ENCODE measurements around the gene CPLANE1.
"Not testable (repeated sequence)": the region's sequence is repeated elsewhere in the genome, so short reads cannot be mapped to it uniquely, and the experiment has no call there.

The CPLANE1 gene

DNA sequence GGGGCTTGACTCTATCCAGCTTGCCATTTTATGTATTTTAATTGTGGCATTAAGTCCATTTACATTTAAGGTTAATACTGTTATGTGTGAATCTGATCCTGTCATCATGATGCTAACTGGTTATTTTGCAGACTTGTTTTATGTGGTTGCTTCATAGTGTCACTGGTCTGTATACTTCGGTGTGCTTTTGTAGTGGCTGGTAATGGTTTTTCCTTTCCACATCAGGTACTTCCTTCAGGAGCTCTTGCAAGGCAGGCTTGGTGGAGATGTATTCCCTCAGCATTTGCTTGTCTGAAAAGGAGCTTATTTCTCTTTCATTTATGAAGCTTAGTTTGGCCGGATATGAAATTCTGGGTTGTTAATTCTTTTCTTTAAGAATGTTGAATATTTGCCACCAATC, 145.9 kb downstream of the CPLANE1 start:
- no peak for DNase-seq (ENCODE audit: extremely low read depth, low read depth)
- TF ChIP-seq CTCF (IDR thresholded peaks at IDR 0.05; ENCODE audit: low read depth, low read length), result no peak

GRCh38 chr5:37099267-37099666, 149.9 kb downstream of the CPLANE1 start:
- not testable (repeated sequence) for DNase-seq (ENCODE audit: extremely low read depth, low read depth)

- DNase-seq (ENCODE audit: extremely low read depth, low read depth), result not testable (repeated sequence)
These were observed 155.4 kb downstream of the CPLANE1 start for GRCh38 chr5:37093795-37094194.

DNA sequence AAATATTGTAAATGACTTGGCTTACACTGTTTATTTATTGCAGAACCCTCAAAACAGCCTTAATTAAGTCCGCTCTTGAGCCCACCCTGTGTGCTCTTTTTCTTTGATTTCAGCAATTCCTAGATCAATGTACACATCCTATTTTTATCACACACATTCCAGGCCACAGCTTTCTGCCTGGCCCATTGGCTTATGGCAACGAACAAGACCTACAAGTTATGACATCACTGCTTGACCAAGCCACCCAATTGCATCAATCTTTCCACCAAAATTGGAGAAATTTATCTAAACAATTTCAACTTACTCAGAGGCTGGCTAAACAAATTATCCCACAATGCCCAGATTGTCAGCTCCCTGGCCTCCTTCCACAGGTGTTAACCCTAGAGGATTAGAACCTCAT, 158.4 kb downstream of the CPLANE1 start:
- DNase-seq (ENCODE audit: extremely low read depth, low read depth), result no peak

GRCh38 chr5:37090123-37090726, 159.0 kb downstream of the CPLANE1 start:
- DNase-seq (ENCODE audit: extremely low read depth, low read depth), result no peak

More for the DNA sequence above, 158.4 kb downstream of the CPLANE1 start:
- no peak for TF ChIP-seq CTCF (IDR thresholded peaks at IDR 0.05; ENCODE audit: low read depth, low read length)

DNA sequence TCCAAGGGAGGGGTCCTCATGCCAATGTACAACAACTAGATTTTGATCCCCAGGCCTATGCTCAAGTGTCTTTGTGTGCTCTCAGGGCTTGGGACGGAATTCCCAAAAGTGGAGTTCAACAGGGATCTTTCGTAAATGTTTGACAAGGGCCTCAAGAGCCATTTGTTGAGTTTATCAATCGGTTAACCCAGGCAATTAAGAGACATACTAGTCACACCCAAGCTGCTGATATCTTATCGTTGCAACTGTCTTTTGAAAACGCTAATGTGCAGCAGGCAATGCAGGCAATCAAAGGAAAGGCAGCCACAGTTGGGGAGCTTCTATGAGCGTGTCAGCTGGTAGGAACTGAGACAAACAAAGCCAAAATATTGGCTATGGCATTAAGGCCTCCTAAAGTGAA, 161.2 kb downstream of the CPLANE1 start:
- DNase-seq (ENCODE audit: extremely low read depth, low read depth), result no peak
- no peak for TF ChIP-seq CTCF (IDR thresholded peaks at IDR 0.05; ENCODE audit: low read depth, low read length)

More at GRCh38 chr5:37090123-37090726, 159.0 kb downstream of the CPLANE1 start:
- no peak for TF ChIP-seq CTCF (IDR thresholded peaks at IDR 0.05; ENCODE audit: low read depth, low read length)

GRCh38 chr5:37086466-37087173, 162.6 kb downstream of the CPLANE1 start:
- no peak for DNase-seq (ENCODE audit: extremely low read depth, low read depth)
- TF ChIP-seq CTCF (IDR thresholded peaks at IDR 0.05; ENCODE audit: low read depth, low read length), result no peak

DNA sequence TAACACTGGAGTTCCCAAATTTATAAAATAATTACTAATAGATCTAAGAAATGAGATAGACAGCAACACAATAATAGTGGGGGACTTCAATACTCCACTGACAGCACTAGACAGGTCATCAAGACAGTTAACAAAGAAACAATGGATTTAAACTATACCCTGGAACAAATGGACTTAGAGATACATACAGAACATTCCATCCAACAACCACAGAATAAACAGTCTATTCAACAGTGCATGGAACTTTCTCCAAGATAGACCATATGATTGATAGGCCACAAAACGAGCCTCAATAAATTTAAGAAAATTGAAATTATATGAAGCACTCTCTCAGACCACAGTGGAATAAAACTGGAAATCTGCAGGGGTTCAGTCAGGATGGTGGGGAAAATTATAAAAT, 163.2 kb downstream of the CPLANE1 start:
- DNase-seq (ENCODE audit: extremely low read depth, low read depth), result not testable (repeated sequence)

GRCh38 chr5:37082977-37083376, 166.2 kb downstream of the CPLANE1 start:
- not testable (repeated sequence) for DNase-seq (ENCODE audit: extremely low read depth, low read depth)

All from AG09319 (cell line).